OCI-LY3 (cell line): ENCODE results near the gene NOS1.

Experiments
- H2AFZ ChIP-seq: fragments of 200-600, 300-600 bp; shearing (Covaris generic); 2 replicates; pipeline ENCODE4 v1.6.0; 2014; ENCODE audit warnings: antibody characterized with exemption, low read depth, low read length
- H3K27ac ChIP-seq: fragments of 200-600, 300-600 bp; sonication (generic); 2 replicates; pipeline ENCODE4 v1.5.1; 2014; ENCODE audit warnings: mild to moderate bottlenecking, low read length, moderate library complexity, mixed read lengths
- H3K27me3 ChIP-seq: fragments of 200-600, 300-600 bp; sonication (generic); 2 replicates; pipeline ENCODE4 v1.6.1; 2014; ENCODE audit warnings: low read depth, low read length, mixed read lengths
- H3K36me3 ChIP-seq: fragments of 200-600, 300-600 bp; sonication (generic); replicated peaks from 2 replicates; pipeline ENCODE3; 2014; ENCODE audit warnings: low read depth, low read length, mixed read lengths
- H3K4me1 ChIP-seq: fragments of 300-600, 200-600 bp; sonication (generic); 2 replicates; pipeline ENCODE4 v1.6.1; 2014; ENCODE audit warnings: low read length, mixed read lengths
- H3K4me2 ChIP-seq: fragments of 200-600, 300-600 bp; sonication (generic); 2 replicates; pipeline ENCODE4 v1.6.1; 2014; ENCODE audit warnings: low read length, mixed read lengths
- H3K4me3 ChIP-seq: fragments of 300-600, 200-600 bp; sonication (generic); 2 replicates; pipeline ENCODE4 v1.5.1; 2014; ENCODE audit warnings: antibody characterized with exemption, mild to moderate bottlenecking, low read length, moderate library complexity
- H3K79me2 ChIP-seq: fragments of 300-600, 200-600 bp; shearing (Covaris generic); 2 replicates; pipeline ENCODE4 v1.6.1; 2014; ENCODE audit warnings: mild to moderate bottlenecking, low read length, mixed read lengths
- H3K9ac ChIP-seq: fragments of 300-600, 200-600 bp; shearing (Covaris generic); 2 replicates; pipeline ENCODE4 v1.6.0; 2014; ENCODE audit warnings: mild to moderate bottlenecking, low read length, moderate library complexity
- H3K9me3 ChIP-seq: fragments of 200-600, 300-600 bp; shearing (Covaris generic); 2 replicates; pipeline ENCODE4 v1.6.1; 2014; ENCODE audit warnings: low read length, mixed read lengths; ENCODE audit not compliant: insufficient read depth
- H4K20me1 ChIP-seq: fragments of 200-600, 300-600 bp; sonication (generic); 2 replicates; pipeline ENCODE4 v1.6.1; 2016; ENCODE audit warnings: low read length, mixed read lengths; ENCODE audit not compliant: insufficient read depth
- EZH2phosphoT487 ChIP-seq: fragments of 200-600 bp; shearing (Covaris generic); IDR thresholded peaks from 2 replicates; pipeline ENCODE4 v1.6.1; 2018; ENCODE audit warnings: antibody characterized with exemption, mixed run types, low read depth
- TF ChIP-seq, protein P1 (sequence below): fragments of 200-600, 300-600 bp; sonication (generic); IDR thresholded peaks from 2 replicates; pipeline ENCODE4 v1.5.1; 2014; ENCODE audit warnings: antibody characterized with exemption, low read length, low read depth

Gene NOS1

DNA sequence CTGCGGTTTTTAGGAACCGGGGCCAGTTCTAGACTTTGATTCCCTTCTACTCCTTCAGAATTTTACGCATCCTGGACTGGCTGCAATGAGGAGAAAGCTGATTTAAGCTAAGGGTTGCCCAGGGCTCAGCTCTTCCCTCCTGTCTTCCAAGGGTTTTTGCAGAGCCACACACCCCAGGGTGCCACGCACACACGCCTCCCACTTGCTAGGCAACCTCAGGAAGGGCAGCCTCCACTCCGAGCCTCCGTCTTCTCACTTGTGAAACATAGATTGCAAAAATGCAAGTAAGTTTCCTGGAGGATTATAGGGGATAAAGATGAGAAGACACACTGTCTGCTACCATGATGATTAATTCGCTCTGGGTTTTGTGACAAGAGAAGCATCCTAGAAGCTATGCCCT, 31.7 kb downstream of the NOS1 start:
- Histone ChIP-seq H4K20me1 (no peaks in the 10 kb centered on the region), H3K27ac (no peak overlapping the region), H3K79me2 (no peaks in the 10 kb centered on the region), H2AFZ (no peak overlapping the region), H3K27me3 (peaks cover 15% of the 10 kb centered on the region), H3K36me3 (no peaks in the 10 kb centered on the region), H3K4me2 (no peak overlapping the region), H3K9me3 (no peaks in the 10 kb centered on the region), H3K9ac (no peak overlapping the region), H3K4me1 (0 out of 2 replicates have a peak, but pooled peaks cover 6% of the 10 kb centered on the region), H3K4me3 (no peak overlapping the region)
- TF ChIP-seq, protein P1, sequence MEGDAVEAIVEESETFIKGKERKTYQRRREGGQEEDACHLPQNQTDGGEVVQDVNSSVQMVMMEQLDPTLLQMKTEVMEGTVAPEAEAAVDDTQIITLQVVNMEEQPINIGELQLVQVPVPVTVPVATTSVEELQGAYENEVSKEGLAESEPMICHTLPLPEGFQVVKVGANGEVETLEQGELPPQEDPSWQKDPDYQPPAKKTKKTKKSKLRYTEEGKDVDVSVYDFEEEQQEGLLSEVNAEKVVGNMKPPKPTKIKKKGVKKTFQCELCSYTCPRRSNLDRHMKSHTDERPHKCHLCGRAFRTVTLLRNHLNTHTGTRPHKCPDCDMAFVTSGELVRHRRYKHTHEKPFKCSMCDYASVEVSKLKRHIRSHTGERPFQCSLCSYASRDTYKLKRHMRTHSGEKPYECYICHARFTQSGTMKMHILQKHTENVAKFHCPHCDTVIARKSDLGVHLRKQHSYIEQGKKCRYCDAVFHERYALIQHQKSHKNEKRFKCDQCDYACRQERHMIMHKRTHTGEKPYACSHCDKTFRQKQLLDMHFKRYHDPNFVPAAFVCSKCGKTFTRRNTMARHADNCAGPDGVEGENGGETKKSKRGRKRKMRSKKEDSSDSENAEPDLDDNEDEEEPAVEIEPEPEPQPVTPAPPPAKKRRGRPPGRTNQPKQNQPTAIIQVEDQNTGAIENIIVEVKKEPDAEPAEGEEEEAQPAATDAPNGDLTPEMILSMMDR: no peak
- no peak for TF ChIP-seq EZH2phosphoT487

DNA sequence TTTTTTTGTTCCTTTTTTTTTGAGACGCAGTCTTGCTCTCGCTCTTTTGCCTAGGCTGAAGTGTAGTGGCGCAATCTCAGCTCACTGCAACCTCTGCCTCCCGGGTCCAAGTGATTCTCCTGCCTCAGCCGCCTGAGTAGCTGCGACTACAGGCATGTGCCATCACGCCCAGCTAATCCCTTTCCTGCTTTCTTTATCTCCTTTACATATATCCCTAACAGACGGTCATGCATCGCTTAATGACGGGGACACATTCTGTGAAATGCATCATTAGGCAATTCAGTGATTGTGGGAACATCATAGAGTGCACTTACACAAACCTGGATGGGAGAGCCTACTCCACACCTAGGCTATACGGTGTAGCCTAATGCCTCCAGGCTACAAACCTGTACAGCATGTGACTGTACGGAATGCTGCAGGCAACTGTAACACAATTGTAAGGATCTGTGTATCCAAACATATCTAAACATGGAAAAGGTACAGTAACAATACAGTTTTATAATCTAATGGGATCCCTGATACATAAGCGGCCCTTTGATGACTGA, 32.8 kb downstream of the NOS1 start:
- H3K9me3 ChIP-seq: no peaks in the 10 kb centered on the region
- no peak overlapping the region for H2AFZ ChIP-seq
- no peak for TF ChIP-seq EZH2phosphoT487
- TF ChIP-seq, protein P1: no peak
- no peak overlapping the region for H3K27ac ChIP-seq
- no peak overlapping the region for H3K4me2 ChIP-seq
- no peak overlapping the region for H3K4me3 ChIP-seq
- H3K9ac ChIP-seq: no peak overlapping the region
- no peaks in the 10 kb centered on the region for H3K79me2 ChIP-seq
- peaks cover 11% of the 10 kb centered on the region for H3K27me3 ChIP-seq
- H3K36me3 ChIP-seq: no peaks in the 10 kb centered on the region
- H4K20me1 ChIP-seq: no peaks in the 10 kb centered on the region
- 0 out of 2 replicates have a peak, but pooled peaks cover 6% of the 10 kb centered on the region for H3K4me1 ChIP-seq

DNA sequence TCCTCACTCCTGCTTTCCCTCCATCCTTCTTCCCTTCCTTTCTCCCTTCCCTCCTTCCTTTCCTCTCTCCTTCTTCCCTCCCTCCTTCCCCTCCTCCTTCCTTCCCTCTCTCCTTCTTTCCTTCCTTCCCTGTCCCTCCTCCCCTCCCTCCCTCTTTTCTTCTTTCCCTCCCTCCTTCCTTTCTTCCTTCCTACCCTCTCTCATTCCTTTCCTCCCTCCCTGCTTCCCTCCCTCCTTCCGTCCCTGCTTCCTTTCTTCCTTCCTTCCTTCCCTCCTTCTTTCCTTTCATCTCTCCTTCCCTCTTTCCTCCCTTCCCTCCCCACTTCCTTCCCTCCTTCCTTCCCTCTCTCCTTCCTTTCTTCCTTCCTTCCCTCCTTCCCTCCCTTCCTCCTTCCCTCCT, 39.0 kb downstream of the NOS1 start:
- TF ChIP-seq, protein P1: no peak
- TF ChIP-seq EZH2phosphoT487: no peak

DNA sequence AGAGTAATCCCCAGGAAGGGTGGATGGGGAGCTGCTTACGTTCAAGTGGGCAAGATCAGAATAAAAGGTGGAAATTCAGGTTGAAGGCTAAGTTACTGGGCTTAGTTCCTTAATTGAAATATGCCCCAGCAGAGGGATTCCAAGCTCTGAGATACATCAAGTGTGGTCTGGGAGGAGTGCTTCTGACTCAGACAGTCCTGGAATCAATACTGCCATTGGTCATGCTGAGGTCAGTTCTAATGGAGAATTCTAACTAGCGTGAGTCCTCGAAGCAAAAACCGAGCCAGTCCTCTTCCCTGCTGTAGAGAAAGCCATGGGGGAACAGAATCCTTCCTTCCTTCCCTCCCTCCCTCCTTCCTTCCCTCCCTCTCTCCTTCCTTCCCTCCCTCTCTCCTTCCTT, 39.9 kb downstream of the NOS1 start:
- H4K20me1 ChIP-seq: no peaks in the 10 kb centered on the region
- H3K79me2 ChIP-seq: no peaks in the 10 kb centered on the region
- H3K4me2 ChIP-seq: no peak overlapping the region
- peaks cover 2% of the 10 kb centered on the region for H3K27me3 ChIP-seq
- H3K9ac ChIP-seq: no peak overlapping the region
- H3K4me3 ChIP-seq: no peak overlapping the region
- no peaks in the 10 kb centered on the region for H3K36me3 ChIP-seq
- H3K9me3 ChIP-seq: no peaks in the 10 kb centered on the region
- TF ChIP-seq, protein P1: no peak
- TF ChIP-seq EZH2phosphoT487: no peak
- no peak overlapping the region for H3K27ac ChIP-seq
- no peaks in the 10 kb centered on the region for H3K4me1 ChIP-seq
- no peak overlapping the region for H2AFZ ChIP-seq

More for the DNA sequence above, 39.0 kb downstream of the NOS1 start:
- H3K4me1 ChIP-seq: no peaks in the 10 kb centered on the region
- H2AFZ ChIP-seq: no peak overlapping the region
- H4K20me1 ChIP-seq: no peaks in the 10 kb centered on the region
- H3K79me2 ChIP-seq: no peaks in the 10 kb centered on the region
- no peak overlapping the region for H3K27ac ChIP-seq
- H3K9me3 ChIP-seq: no peaks in the 10 kb centered on the region
- no peaks in the 10 kb centered on the region for H3K36me3 ChIP-seq
- H3K9ac ChIP-seq: no peak overlapping the region
- no peak overlapping the region for H3K4me2 ChIP-seq
- no peak overlapping the region for H3K4me3 ChIP-seq
- H3K27me3 ChIP-seq: peaks cover 9% of the 10 kb centered on the region
